Nephron (organoid): ENCODE results near the gene CCDC3.
"Not testable (repeated sequence)": the region's sequence is repeated elsewhere in the genome, so short reads cannot be mapped to it uniquely, and the experiment has no call there.

ENCODE experiments used
- H3K27ac Mint-ChIP-seq, 3 experiments: 2 replicates each; pipeline ENCODE4 v1.8.0; 2020; ENCODE audit warnings: mixed read lengths in 3 of 3, mild to moderate bottlenecking in 2 of 3, moderate library complexity in 1 of 3
- H3K27me3 Mint-ChIP-seq: 2 replicates; pipeline ENCODE4 v1.8.0; 2021; ENCODE audit warnings: low read depth, mild to moderate bottlenecking, moderate library complexity, mixed read lengths
- H3K36me3 Mint-ChIP-seq: 2 replicates; pipeline ENCODE4 v1.8.0; 2020; ENCODE audit warnings: low read depth, mixed read lengths
- H3K4me1 Mint-ChIP-seq: 2 replicates; pipeline ENCODE4 v1.8.0; 2020; ENCODE audit warnings: mixed read lengths
- H3K4me3 Mint-ChIP-seq, 3 experiments: 2 replicates each; pipeline ENCODE4 v1.8.0; 2020; ENCODE audit warnings: mild to moderate bottlenecking in 3 of 3, mixed read lengths in 3 of 3, moderate library complexity in 2 of 3
- H3K9me3 Mint-ChIP-seq: 2 replicates; pipeline ENCODE4 v1.8.0; 2020; ENCODE audit warnings: mixed read lengths
- TF ChIP-seq, protein P1 (sequence below), 3 experiments: fragments of 200-600 bp; sonication (generic); IDR thresholded peaks; one replicate each; pipeline ENCODE4 v1.5.0; 2021; ENCODE audit warnings: antibody characterized with exemption in 3 of 3; ENCODE audit not compliant: unreplicated experiment in 3 of 3

The CCDC3 gene

DNA sequence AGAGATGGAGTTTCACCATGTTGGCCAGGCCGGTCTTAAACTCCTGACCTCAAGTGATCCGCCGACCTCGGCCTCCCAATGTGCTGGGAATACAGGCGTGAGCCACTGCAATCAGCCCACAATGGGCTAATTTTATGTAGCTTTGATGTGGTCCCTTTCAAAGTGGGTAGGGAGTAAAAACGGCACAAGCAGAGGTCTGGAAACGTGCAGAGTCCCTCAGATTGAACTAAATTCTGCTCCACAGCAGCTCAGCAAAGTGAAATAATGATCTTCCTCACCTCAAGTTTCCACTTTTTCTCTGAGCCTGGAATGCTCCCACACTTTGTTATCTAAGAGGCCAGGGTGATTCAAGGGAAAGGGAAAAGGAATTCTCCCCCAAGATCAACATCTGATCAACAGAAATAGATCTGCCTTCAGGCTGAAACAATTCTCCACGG is 6.1 kb downstream of the CCDC3 start:
- H3K27me3 Mint-ChIP-seq = peaks cover 4% of the 10 kb centered on the region
- H3K4me1 Mint-ChIP-seq = peaks cover 30% of the 10 kb centered on the region
- TF ChIP-seq, protein P1, sequence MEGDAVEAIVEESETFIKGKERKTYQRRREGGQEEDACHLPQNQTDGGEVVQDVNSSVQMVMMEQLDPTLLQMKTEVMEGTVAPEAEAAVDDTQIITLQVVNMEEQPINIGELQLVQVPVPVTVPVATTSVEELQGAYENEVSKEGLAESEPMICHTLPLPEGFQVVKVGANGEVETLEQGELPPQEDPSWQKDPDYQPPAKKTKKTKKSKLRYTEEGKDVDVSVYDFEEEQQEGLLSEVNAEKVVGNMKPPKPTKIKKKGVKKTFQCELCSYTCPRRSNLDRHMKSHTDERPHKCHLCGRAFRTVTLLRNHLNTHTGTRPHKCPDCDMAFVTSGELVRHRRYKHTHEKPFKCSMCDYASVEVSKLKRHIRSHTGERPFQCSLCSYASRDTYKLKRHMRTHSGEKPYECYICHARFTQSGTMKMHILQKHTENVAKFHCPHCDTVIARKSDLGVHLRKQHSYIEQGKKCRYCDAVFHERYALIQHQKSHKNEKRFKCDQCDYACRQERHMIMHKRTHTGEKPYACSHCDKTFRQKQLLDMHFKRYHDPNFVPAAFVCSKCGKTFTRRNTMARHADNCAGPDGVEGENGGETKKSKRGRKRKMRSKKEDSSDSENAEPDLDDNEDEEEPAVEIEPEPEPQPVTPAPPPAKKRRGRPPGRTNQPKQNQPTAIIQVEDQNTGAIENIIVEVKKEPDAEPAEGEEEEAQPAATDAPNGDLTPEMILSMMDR (IDR thresholded peaks at IDR 0.05; ENCODE audit: unreplicated experiment in 3 of 3) = no peak
- peak overlapping the region in 1 of 3 experiments; percentile 35 for H3K4me3 Mint-ChIP-seq
- peak overlapping the region; percentile 26 to 87 (median 85) for H3K27ac Mint-ChIP-seq
- peaks cover 4% of the 10 kb centered on the region for H3K36me3 Mint-ChIP-seq
- H3K9me3 Mint-ChIP-seq = no peaks in the 10 kb centered on the region

DNA sequence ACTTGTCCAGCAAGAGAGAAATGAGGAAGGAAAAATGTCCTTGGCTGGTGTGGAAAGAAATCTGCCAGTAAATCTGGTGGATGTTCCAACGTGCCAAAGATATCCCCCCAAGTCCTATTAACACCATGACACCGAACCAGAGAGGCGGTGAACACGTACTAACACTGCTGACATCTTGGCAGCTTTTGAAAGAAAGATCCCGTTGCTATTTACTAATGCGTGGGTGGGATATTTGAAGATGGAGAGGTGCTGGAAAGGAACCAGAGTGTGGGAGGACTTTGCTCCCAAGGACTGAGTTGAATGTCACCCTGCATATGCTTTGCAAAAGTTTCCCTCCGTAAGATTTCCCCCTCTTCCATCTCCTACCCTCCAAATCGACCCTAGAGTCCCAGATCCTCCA is 7.9 kb downstream of the CCDC3 start:
- TF ChIP-seq, protein P1 (IDR thresholded peaks at IDR 0.05; ENCODE audit: unreplicated experiment in 3 of 3) = no peak
- Mint-ChIP-seq H3K9me3 (no peaks in the 10 kb centered on the region), H3K36me3 (peaks cover 4% of the 10 kb centered on the region), H3K4me1 (peaks cover 24% of the 10 kb centered on the region), H3K27ac (peak overlapping the region in 2 of 3 experiments; percentile 73 to 82), H3K27me3 (no peaks in the 10 kb centered on the region), H3K4me3 (peak overlapping the region in 1 of 3 experiments; percentile 19)

DNA sequence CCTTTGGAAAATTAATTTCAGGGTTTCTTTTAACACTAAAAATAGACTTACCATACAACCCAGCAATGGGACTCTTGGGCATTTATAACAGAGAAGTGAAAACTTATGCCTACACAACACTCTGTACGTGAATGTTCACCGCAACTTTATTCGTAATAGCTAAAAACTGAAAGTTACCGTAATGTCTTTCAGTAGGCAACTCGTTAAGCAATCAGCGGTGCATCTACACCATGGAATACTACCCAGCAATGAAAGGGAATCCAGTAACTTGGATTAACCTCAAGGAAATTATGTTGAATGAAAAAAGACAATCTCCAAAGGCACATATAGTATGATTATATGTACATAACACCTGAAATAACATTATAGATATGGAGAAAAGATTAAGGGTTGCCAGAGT is 16.2 kb downstream of the CCDC3 start:
- Mint-ChIP-seq H3K27me3 (peaks cover 4% of the 10 kb centered on the region), H3K36me3 (no peaks in the 10 kb centered on the region), H3K4me1 (peaks cover 5% of the 10 kb centered on the region), H3K27ac (no peak overlapping the region), H3K4me3 (no peak overlapping the region), H3K9me3 (peaks cover 21% of the 10 kb centered on the region)
- TF ChIP-seq, protein P1 (IDR thresholded peaks at IDR 0.05; ENCODE audit: unreplicated experiment in 3 of 3) = no peak

DNA sequence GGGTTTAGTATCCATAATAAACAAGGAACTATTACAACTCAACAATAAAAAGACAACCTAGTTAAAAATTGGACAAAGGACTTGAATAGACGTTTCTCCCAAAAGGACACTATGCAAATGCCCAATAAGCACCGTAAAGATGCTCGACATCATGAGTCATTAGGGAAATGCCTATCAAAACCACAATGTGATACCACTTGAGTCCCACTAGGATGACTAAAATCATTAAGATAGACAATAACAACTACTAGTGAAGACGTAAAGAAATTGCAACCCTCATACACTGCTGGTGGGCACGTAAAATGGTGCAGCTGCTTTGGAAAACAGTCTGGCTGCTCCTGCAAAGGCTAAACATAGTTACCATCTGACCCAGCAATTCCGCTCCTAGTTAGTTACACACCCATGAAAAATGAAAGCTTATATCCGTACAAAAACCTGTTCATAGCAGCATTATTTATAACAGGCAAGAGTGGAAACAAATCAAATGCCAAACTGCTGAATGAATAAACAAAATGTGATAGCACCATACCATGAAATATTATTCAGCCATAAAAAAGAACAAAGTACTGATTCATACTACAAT is 17.3 kb downstream of the CCDC3 start:
- TF ChIP-seq, protein P1 (IDR thresholded peaks at IDR 0.05; ENCODE audit: unreplicated experiment in 3 of 3) = no peak
- Mint-ChIP-seq H3K36me3 (no peaks in the 10 kb centered on the region), H3K4me3 (no peak overlapping the region), H3K27me3 (peaks cover 8% of the 10 kb centered on the region), H3K9me3 (peaks cover 21% of the 10 kb centered on the region), H3K4me1 (peaks cover 14% of the 10 kb centered on the region), H3K27ac (no peak overlapping the region)

DNA sequence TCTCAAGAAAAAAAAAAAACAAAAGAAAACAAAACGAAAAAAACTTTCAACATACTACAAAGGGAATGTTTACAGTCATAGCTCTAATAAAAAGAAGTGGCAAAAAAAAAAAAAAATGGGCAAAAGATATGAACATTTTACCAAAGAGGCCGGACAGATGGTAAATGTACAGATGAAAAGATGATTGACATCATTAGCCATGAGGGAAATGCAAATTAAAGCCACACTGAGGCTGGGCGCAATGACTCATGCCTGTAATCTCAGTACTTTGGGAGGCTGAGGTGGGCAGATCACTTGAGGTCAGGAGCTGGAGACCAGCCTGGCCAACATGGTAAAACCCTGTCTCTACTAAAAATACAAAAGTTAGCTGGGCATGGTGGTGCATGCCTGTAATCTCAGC is 17.9 kb downstream of the CCDC3 start:
- not testable (repeated sequence) for H3K36me3 Mint-ChIP-seq, H3K27ac Mint-ChIP-seq, H3K4me3 Mint-ChIP-seq, H3K27me3 Mint-ChIP-seq
- Mint-ChIP-seq H3K4me1 (peaks cover 20% of the 10 kb centered on the region), H3K9me3 (peaks cover 21% of the 10 kb centered on the region)

DNA sequence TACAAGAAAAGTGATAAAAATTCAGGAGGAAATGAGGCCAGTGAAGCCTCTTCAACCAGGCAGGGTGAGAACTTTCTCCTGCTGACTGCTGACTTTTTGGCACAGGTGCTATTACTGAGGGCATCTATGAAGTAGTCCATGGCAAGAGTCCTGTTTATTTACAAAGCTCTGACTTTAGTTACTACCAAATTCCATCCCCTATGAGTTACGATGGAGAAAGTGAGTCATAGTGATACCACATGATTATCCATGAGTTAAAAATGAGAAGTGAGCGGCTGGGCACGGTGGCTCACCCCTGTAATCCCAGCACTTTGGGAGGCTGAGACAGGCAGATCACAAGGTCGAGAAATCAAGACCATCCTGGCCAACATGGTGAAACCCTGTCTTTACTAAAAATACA is 19.9 kb downstream of the CCDC3 start:
- Mint-ChIP-seq H3K4me3 (no peak overlapping the region), H3K36me3 (no peaks in the 10 kb centered on the region), H3K9me3 (peaks cover 16% of the 10 kb centered on the region), H3K4me1 (peaks cover 37% of the 10 kb centered on the region), H3K27me3 (peaks cover 4% of the 10 kb centered on the region), H3K27ac (no peak overlapping the region)
- TF ChIP-seq, protein P1 (IDR thresholded peaks at IDR 0.05; ENCODE audit: unreplicated experiment in 3 of 3) = no peak
